GM23248 (cell line): ENCODE data around the gene NSMCE1. TPM values are rescaled to one million over a fixed set of nuclear protein-coding genes. Genes with fewer than 3 reads are reported as not detected.
"Not testable (repeated sequence)": the region's sequence is repeated elsewhere in the genome, so short reads cannot be mapped to it uniquely, and the experiment has no call there.

ENCODE experiments used
- DNase-seq: peaks from one replicate; pipeline ENCODE4 v3.0.0-alpha.2; 2015
- H2AFZ ChIP-seq: fragments of 200-600 bp; sonication (generic); 2 replicates; pipeline ENCODE4 v1.6.1; 2016; ENCODE audit warnings: antibody characterized with exemption
- H3F3A ChIP-seq: fragments of 200-600 bp; sonication (generic); 2 replicates; pipeline ENCODE4 v1.6.1; 2016; ENCODE audit warnings: mild to moderate bottlenecking, antibody characterized with exemption, mixed run types; ENCODE audit not compliant: insufficient read depth
- H3K27ac ChIP-seq: fragments of 200-600 bp; sonication (generic); 2 replicates; pipeline ENCODE4 v1.5.1; 2016; ENCODE audit warnings: mild to moderate bottlenecking
- H3K27me3 ChIP-seq: fragments of 200-600 bp; sonication (generic); replicated peaks from 2 replicates; pipeline ENCODE4 v1.6.1; 2016; ENCODE audit warnings: mild to moderate bottlenecking; ENCODE audit not compliant: insufficient read depth
- H3K36me3 ChIP-seq: fragments of 200-600 bp; sonication (generic); 2 replicates; pipeline ENCODE4 v1.6.1; 2016; ENCODE audit warnings: low read depth, mild to moderate bottlenecking
- H3K4me1 ChIP-seq: fragments of 200-600 bp; sonication (generic); 2 replicates; pipeline ENCODE4 v1.6.1; 2016; ENCODE audit warnings: mild to moderate bottlenecking; ENCODE audit not compliant: insufficient read depth
- H3K4me2 ChIP-seq: fragments of 200-600 bp; sonication (generic); one replicate; pipeline ENCODE4 v1.6.1; 2016; ENCODE audit warnings: mild to moderate bottlenecking; ENCODE audit not compliant: unreplicated experiment
- H3K4me3 ChIP-seq: fragments of 200-600 bp; sonication (generic); 2 replicates; pipeline ENCODE4 v1.5.1; 2016; ENCODE audit warnings: mild to moderate bottlenecking
- H3K79me2 ChIP-seq: fragments of 200-600 bp; sonication (generic); 2 replicates; pipeline ENCODE4 v1.6.1; 2016; ENCODE audit warnings: mild to moderate bottlenecking; ENCODE audit not compliant: insufficient read depth
- H3K9ac ChIP-seq: fragments of 200-600 bp; sonication (generic); 2 replicates; pipeline ENCODE4 v1.6.1; 2016; ENCODE audit warnings: mild to moderate bottlenecking
- H3K9me2 ChIP-seq: fragments of 200-600 bp; sonication (generic); 2 replicates; pipeline ENCODE4 v1.6.1; 2016; ENCODE audit warnings: mixed run types, mild to moderate bottlenecking, moderate library complexity; ENCODE audit not compliant: insufficient read depth
- H3K9me3 ChIP-seq: fragments of 200-600 bp; sonication (generic); one replicate; pipeline ENCODE4 v1.6.1; 2017; ENCODE audit warnings: low read depth
- H4K20me1 ChIP-seq: fragments of 200-600 bp; sonication (generic); 2 replicates; pipeline ENCODE4 v1.6.0; 2016; ENCODE audit not compliant: insufficient read depth
- EZH2 ChIP-seq: fragments of 200-600 bp; sonication (generic); IDR thresholded peaks from 2 replicates; pipeline ENCODE4 v1.6.1; 2018; ENCODE audit warnings: antibody characterized with exemption, mild to moderate bottlenecking; ENCODE audit not compliant: insufficient read depth, poor library complexity, severe bottlenecking
- EZH2phosphoT487 ChIP-seq: fragments of 200-600 bp; sonication (generic); IDR thresholded peaks from 2 replicates; pipeline ENCODE4 v1.6.1; 2018; ENCODE audit warnings: antibody characterized with exemption, moderate library complexity, mild to moderate bottlenecking, low read depth; ENCODE audit not compliant: insufficient read depth
- WGBS, 2 experiments: methylation state at CpG; one replicate each; pipeline ENCODE4 v1.1.6; 2015 to 2017; ENCODE audit warnings: low lambda C conversion rate in 2 of 2, low coverage in 1 of 2; ENCODE audit errors: missing lambda C conversion rate in 2 of 2; 5-methylcytosine and 5-hydroxymethylcytosine counted together
- in situ Hi-C: fragments of 300-500 bp; cut with MboI; formaldehyde crosslinking; loops from 2 replicates; pipeline ENCODE4 v1.15.0; 2020
- polyA plus RNA-seq: library from polyadenylated mRNA; unstranded; fragments of >200 nt; fragmentation: Nextera tagmentation; extraction: Ambion mirVana; gene quantifications from 2 replicates; pipeline ENCODE4 v1.2.1, GENCODE V29; 2016
- total RNA-seq: library from RNA; depleted of rRNA; stranded (reverse); fragments of >200 nt; shearing (Covaris generic); gene quantifications from 2 replicates; pipeline ENCODE4 v1.2.3, GENCODE V29; 2014

The NSMCE1 gene
- total and polyA plus RNA-seq, 2 experiments from 2014 or later, result 69.3 to 107 TPM

DNA sequence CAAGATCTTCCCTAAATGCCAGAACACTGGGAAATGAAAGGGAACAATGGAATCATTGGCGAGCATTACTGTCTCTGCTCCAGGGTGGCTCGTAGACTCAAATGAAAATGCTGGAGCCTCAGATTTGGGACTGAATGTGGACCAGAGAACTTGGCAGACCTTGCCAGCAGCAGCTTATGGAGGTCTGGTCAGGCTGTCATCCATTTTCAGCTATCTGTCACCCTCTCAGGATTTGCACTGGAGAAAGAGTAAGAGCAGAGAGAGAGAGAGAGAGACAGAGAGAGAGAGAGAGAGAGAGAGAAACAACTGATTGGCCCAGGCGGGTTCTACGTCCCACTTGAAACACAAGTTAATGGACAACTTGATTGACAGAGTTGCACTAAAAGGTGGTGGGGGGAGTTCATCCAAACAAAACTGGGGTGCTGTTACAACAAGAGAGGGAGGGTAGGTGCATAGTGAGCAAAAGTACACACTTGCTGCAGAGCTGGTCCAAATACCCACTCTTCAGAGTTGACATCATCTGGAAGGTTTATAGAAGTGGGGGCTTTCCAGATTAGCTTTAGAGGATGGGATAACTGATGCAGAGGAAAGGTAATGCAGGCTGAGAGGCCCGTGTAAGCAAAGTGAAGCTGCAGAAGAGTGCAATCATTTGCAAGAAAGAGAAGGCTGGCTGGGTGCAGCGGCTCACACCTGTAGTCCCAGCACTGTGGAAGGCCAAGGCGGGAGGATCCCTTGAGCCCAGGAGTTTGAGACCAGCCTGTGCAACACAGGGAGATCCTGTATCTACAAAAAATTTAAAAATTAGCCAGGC, 16.5 kb upstream of the NSMCE1 start:
- no peaks in the 10 kb centered on the region for H3K36me3 ChIP-seq
- no peak for DNase-seq
- H3F3A ChIP-seq, result peaks cover 29% of the 10 kb centered on the region
- H3K4me3 ChIP-seq, result no peak overlapping the region
- 88 to 92% methylated on average over 7 of the region's 7 CpGs for WGBS, 2 experiments
- TF ChIP-seq EZH2phosphoT487 (no peak), EZH2 (no peak)
- H3K4me1 ChIP-seq, result peaks cover 15% of the 10 kb centered on the region
- no peak overlapping the region for H3K27ac ChIP-seq
- no peak overlapping the region for H3K4me2 ChIP-seq
- no peaks in the 10 kb centered on the region for H3K79me2 ChIP-seq
- H4K20me1 ChIP-seq, result no peaks in the 10 kb centered on the region
- H3K9me2 ChIP-seq, result no peaks in the 10 kb centered on the region
- H3K9me3 ChIP-seq, result no peaks in the 10 kb centered on the region
- in situ Hi-C loops, result no loop called here
- H3K9ac ChIP-seq, result no peak overlapping the region
- H3K27me3 ChIP-seq, result no peaks in the 10 kb centered on the region
- no peak overlapping the region for H2AFZ ChIP-seq

DNA sequence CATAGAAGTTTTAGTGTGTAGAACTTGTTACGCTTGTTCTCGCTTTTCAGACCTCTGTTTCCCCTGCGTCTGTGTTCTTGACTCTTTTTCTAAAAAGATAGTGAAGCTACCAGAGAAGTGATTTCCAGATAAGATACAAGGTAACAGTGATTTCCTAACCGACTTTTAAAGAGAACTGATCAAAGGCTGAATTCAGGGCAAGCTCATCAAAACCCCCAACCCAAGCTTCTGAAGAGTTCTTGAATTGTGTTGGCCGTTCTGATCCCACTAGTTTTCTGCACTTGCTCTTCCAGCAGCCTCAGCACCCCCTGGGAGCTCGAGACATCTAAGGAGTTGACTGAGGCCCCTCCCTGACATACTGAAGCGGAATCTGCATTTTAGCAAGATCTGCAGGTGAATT, 12.7 kb upstream of the NSMCE1 start:
- no peaks in the 10 kb centered on the region for H3K79me2 ChIP-seq
- H3K9me2 ChIP-seq, result no peaks in the 10 kb centered on the region
- no peaks in the 10 kb centered on the region for H3K36me3 ChIP-seq
- in situ Hi-C loops, result no loop called here
- peaks cover 12% of the 10 kb centered on the region for H3F3A ChIP-seq
- H3K9ac ChIP-seq, result no peak overlapping the region
- H4K20me1 ChIP-seq, result no peaks in the 10 kb centered on the region
- no peaks in the 10 kb centered on the region for H3K27me3 ChIP-seq
- H3K4me2 ChIP-seq, result no peak overlapping the region
- no peak overlapping the region for H3K4me3 ChIP-seq
- WGBS, 2 experiments, result 87 to 88% methylated on average over 7 of the region's 7 CpGs
- TF ChIP-seq EZH2, result no peak
- no peak for TF ChIP-seq EZH2phosphoT487
- no peak overlapping the region for H3K27ac ChIP-seq
- no peaks in the 10 kb centered on the region for H3K9me3 ChIP-seq
- peaks cover 5% of the 10 kb centered on the region for H3K4me1 ChIP-seq
- no peak overlapping the region for H2AFZ ChIP-seq
- DNase-seq, result no peak

DNA sequence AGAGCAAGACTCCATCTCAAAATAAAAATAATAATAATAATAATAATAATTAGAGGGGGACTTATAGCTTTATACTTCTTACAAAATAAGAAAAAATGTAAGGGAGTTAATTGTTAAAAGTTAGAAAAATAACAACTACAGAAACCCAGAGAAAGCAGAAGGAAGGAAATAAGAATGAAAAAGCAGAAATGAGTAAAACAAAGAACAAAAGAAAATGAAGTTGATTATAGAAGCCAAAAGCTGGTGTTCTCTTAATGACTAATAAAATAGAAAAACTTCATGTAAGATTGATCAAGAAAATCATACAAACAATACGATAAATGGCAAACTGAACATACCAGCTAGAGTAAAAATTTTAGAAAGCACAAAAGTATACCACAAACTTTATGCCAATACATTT, 6.8 kb upstream of the NSMCE1 start:
- H4K20me1 ChIP-seq, result no peaks in the 10 kb centered on the region
- in situ Hi-C loops, result no loop called here
- H3K27ac ChIP-seq, result no peak overlapping the region
- no peaks in the 10 kb centered on the region for H3K9me3 ChIP-seq
- no peaks in the 10 kb centered on the region for H3K4me1 ChIP-seq
- H2AFZ ChIP-seq, result no peak overlapping the region
- DNase-seq, result no peak
- H3K27me3 ChIP-seq, result no peaks in the 10 kb centered on the region
- TF ChIP-seq EZH2phosphoT487, result no peak
- TF ChIP-seq EZH2, result no peak
- H3K9me2 ChIP-seq, result no peaks in the 10 kb centered on the region
- no peaks in the 10 kb centered on the region for H3K36me3 ChIP-seq
- H3K79me2 ChIP-seq, result no peaks in the 10 kb centered on the region
- WGBS, 2 experiments, result 92 to 100% methylated on average over 1 of the region's 1 CpG
- no peak overlapping the region for H3K9ac ChIP-seq
- no peak overlapping the region for H3K4me3 ChIP-seq
- H3F3A ChIP-seq, result peaks cover 3% of the 10 kb centered on the region; the same call in 1 of the 2 replicates
- H3K4me2 ChIP-seq, result no peak overlapping the region

DNA sequence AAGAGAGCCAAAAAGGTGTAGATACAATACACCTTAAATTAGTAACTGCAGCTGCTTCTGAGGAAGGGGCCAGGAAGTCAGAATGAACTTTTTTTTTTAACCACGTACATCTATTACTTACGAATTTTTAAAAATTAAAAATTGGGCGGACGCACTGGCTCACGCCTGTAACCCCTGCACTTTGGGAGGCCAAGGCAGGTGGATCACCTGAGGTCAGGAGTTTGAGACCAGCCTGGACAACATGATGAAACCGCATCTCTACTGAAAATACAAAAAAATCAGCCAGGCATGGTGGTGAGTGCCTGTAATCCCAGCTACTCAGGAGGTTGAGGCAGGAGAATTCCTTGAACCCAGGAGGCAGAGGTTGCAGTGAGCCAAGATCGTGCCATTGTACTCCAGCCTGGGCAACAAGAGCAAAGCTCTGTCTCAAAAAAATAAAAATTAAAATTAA, 5.9 kb upstream of the NSMCE1 start:
- H3K27ac ChIP-seq, H3K4me1 ChIP-seq, H3K9ac ChIP-seq, DNase-seq, H2AFZ ChIP-seq, H3F3A ChIP-seq, H3K36me3 ChIP-seq, H4K20me1 ChIP-seq, H3K9me3 ChIP-seq, H3K4me2 ChIP-seq, H3K27me3 ChIP-seq, in situ Hi-C loops, H3K4me3 ChIP-seq, H3K79me2 ChIP-seq, H3K9me2 ChIP-seq: not testable (repeated sequence)
- 85 to 86% methylated on average over 7 of the region's 7 CpGs for WGBS, 2 experiments
